Effector CD8-positive, alpha-beta T cell (primary cell): ENCODE measurements around the gene ARSG.
"Not testable (repeated sequence)": the region's sequence is repeated elsewhere in the genome, so short reads cannot be mapped to it uniquely, and the experiment has no call there.

Experiments
- DNase-seq: peaks from one replicate; lab custom pipeline; 2025; lab: John Stamatoyannopoulos, UW

Gene ARSG

GRCh38 chr17:68329331-68329730 lies 38.0 kb downstream of the ARSG start:
- DNase-seq = no peak

DNA sequence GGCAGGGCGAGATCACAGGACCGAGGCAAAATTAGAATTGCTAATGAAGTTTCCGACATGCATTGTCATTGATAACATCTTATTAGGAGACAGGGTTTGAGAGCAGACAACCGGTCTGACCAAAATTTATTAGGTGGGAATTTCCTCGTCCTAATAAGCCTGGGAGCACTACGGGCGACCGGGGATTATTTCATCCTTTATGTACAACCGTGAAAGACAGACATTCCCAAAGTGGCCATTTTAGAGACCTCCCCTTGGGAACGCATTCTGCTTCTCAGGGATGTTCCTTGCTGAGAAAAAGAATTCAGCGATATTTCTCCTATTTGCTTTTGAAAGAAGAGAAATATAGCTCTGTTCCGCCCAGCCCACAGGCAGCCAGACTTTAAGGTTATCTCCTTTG lies 40.6 kb downstream of the ARSG start:
- DNase-seq = not testable (repeated sequence)

GRCh38 chr17:68334393-68334792 lies 43.1 kb downstream of the ARSG start:
- no peak for DNase-seq

DNA sequence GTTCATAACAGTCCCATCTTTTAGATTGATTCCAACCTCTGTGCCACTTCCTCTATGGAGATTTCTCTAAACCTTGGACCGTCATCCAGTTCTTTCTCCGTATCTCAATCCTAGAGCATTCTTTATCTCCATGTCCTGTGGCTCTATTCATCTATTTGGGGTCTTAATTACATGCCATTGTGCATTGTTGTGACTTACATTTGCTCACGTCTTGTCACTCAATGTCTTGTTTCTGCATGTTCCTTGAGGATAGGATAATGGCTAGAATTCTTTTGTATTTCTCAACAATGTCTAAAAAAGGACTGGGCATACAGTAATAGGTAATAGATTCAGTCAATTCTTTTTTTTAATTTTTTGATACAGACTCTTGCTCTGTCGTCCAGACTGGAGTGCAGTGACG lies 50.2 kb downstream of the ARSG start:
- DNase-seq = no peak

- DNase-seq = no peak
Observed at GRCh38 chr17:68343976-68344375, 52.7 kb downstream of the ARSG start.

GRCh38 chr17:68344701-68345136 lies 53.4 kb downstream of the ARSG start:
- DNase-seq = peak; percentile 17

GRCh38 chr17:68346448-68346847 lies 55.2 kb downstream of the ARSG start:
- DNase-seq = peak; percentile 8

DNA sequence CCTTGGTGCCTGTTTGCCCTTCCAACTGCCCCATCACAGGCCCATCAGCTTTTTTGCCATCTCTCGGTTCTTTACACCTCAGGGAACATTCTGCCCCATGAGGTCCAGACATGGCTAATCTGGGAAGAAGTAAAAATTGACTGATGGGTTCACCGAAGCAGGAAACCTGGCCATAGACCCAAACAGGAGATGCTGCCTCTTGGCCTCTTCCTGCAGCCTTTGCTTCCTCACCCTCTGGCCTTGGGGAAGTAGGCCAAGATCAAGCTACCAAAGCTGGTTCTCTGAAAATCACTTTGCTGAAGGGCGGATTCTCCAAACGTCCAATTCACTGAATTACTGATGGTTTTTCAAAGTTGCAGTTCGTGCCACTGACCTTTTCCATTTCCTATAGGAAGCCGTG lies 56.1 kb downstream of the ARSG start:
- no peak for DNase-seq

- no peak for DNase-seq
Observed at GRCh38 chr17:68349157-68349556, 57.9 kb downstream of the ARSG start.

DNA sequence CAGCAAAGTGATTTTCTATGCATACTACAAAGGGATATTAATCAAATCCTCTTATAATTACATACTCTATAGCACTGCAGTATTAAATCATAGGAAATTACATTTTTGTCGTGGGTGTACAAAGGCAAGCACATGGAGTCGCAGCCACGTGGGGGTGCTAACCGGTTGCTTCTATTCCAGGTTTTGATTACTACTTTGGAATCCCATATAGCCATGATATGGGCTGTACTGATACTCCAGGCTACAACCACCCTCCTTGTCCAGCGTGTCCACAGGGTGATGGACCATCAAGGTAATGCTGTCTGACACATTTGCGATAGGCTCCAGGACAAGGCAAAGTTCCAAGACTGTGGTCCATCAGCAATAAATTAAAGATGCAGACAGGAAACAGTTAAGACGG lies 60.1 kb downstream of the ARSG start:
- no peak for DNase-seq

DNA sequence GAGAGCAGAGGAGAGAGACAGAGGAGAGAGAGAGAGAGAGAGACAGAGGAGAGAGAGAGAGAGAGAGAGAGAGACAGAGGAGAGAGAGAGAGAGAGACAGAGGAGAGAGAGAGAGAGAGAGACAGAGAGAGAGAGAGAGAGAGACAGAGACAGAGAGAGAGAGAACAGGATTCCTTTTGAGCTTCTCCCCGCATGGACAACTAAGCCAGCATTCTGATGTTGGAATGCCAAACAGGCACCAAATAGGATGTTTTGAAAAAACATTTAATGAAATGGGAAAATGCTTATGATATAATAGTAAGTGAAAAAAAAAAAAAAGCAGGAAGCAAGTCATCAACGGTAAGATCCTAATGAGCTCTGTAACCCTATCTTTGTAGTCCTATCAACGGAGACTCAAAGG lies 60.7 kb downstream of the ARSG start:
- DNase-seq = no peak

DNA sequence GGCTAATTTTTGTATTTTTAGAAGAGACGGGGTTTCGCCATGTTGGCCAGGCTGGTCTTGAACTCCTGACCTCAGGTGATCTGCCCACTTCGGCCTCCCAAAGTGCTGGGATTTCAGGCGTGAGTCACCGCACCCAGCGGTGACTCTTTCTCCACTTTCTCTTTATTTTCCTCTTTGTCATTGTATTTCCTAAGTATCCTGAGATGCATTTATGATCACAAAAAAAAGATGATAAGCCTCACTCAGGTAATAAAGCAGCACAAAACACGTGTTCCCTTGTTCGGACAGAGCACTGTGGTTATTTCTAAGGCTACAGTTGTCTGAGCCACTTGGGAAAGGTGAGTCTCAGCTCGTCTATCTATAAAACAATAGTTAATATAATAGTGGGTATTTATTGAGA lies 61.4 kb downstream of the ARSG start:
- not testable (repeated sequence) for DNase-seq

DNA sequence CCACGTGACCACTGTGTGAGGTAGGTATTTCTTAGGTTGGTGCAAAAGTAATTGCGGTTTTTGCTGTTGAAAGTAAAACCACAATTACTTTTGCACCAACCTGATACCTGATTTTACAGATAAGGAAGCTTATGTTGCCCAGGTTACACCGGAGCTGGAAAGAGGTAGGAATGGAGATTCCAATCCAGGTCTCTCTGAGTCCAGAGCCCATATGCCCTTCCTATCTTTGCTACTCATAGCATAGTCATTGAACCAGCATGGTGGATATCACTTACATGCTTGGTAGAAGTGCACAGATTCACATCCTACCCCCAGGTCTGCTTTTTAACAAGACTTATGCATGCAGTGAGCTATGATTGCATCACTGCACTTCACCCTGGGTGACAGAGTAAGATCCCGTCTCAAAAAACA lies 61.8 kb downstream of the ARSG start:
- no peak for DNase-seq

GRCh38 chr17:68354311-68354710 lies 63.0 kb downstream of the ARSG start:
- not testable (repeated sequence) for DNase-seq

DNA sequence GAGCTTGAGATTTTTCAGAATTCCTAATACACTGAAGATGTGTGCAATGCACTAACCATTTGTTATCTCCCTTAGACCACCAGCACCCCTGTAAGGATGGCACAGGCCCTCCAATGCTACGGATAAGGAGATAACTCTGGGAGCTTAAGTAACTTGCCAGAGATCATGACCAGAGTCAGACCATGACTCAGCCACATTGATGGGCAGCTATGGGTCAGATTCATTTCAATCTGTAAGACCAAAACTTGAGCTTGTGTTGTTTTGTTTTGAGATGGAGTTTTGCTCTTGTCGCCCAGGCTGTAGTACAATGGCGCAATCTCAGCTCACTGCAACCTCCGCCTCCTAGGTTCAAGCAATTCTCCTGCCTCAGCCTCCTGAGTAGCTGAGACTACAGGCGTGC lies 63.8 kb downstream of the ARSG start:
- not testable (repeated sequence) for DNase-seq

- DNase-seq = peak; percentile 15
Observed at GRCh38 chr17:68356520-68356919, 65.2 kb downstream of the ARSG start.

- DNase-seq = no peak
Observed at GRCh38 chr17:68356949-68357455, 65.7 kb downstream of the ARSG start.

- no peak for DNase-seq
Observed at GRCh38 chr17:68357886-68358285, 66.6 kb downstream of the ARSG start.

DNA sequence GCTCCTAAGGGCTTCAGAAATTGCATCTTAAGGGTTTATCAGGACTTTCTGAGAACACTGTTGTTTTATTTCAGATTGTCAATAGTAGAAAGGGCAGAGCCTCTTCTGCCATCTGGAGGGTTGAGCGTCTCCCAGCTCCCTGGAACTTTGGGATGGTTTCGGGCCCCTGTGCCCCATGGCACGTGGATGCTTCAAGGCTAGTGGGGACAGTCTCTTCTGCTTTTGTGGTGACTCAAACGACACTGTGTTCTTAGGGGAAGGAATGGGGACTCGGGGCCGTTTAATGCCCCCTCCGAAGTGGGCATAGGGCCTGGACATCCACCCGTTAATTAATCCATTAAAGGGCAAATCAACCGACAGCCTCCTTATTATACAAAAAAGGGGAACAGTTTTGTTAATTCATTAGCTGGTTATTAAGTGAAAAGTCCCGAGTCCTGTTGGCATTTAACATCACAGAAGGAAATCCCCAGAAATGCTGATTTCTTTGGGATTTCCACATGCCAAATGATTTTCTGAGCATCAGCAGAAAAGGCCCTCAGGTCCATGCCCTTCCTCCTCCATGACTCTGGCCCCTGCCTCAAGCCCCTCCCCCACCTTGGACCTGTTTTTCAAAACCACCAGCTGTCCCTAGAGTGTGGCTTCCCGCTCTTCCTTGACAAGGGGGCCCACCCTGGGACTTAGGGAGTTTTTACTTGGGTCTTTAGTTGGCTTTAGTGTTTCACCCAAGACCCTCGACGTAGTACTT lies 68.7 kb downstream of the ARSG start:
- no peak for DNase-seq

- no peak for DNase-seq
Observed at GRCh38 chr17:68365469-68365868, 74.2 kb downstream of the ARSG start.

DNA sequence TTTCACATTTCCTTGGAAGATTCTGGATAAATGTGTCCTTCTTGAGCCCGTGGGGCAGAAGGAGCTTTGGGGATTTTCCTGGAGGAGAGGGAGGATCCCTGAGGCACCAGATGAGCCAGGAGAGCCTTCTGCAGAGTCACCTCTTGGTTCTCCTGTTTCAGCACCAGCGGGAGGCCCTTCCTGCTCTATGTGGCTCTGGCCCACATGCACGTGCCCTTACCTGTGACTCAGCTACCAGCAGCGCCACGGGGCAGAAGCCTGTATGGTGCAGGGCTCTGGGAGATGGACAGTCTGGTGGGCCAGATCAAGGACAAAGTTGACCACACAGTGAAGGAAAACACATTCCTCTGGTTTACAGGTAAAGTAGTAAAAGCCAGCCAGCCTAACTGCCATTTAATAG lies 77.1 kb downstream of the ARSG start:
- no peak for DNase-seq

DNA sequence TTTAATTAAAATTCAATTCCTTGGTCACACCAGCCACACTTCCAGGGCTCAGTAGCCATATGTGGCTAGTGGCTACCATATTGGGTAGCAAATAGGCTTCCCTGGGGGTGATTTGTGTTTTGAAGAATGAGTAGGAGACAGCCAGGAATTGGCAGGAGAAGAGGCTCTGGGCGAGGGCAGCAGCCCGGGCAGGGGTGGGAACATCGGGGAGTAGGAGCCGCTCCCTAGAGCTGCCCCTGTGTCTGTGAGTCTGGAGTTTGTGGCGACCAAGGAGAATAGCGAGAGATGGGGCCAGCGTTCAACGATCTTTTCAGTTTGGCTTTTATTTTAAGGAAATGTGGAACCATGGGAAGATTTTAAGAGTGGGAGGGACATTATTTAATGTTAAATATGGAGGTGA lies 84.3 kb downstream of the ARSG start:
- no peak for DNase-seq

GRCh38 chr17:68376178-68376577 lies 84.9 kb downstream of the ARSG start:
- not testable (repeated sequence) for DNase-seq

DNA sequence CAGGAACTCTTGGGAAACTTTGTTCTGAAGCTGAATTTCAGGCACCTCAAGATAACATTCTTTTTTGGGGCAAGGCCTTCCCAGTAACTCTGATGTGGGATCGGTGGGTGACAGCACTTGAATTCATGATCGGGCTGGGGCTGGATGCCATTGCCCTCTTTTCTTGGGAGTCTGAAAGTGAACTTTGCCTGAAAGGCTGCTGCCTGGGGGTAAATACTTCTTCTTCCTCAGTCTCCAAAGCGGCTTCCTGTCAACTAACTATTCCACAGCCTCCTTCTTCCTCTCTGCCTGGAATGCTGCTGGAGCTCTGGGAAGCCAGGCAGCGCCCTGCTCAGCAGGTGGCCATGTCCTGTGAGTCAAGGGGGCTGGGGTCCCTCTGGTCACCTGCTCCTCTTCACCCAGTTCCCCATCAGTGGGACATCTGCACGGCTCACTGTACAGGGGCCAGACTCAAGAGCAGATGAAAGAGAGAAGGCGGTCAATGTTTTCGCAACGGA lies 86.5 kb downstream of the ARSG start:
- DNase-seq = no peak
